ENCODE measurements around the gene TRAPPC11. TPM values are rescaled to one million over a fixed set of nuclear protein-coding genes. Genes with fewer than 3 reads are reported as not detected.

The TRAPPC11 gene
- total and polyA plus RNA-seq, 9 of the 15 experiments (the other 6 are each of a cell fraction or from before 2014, with no cell fraction given) = 11.6 to 49.0 (median 28.7) TPM

DNA sequence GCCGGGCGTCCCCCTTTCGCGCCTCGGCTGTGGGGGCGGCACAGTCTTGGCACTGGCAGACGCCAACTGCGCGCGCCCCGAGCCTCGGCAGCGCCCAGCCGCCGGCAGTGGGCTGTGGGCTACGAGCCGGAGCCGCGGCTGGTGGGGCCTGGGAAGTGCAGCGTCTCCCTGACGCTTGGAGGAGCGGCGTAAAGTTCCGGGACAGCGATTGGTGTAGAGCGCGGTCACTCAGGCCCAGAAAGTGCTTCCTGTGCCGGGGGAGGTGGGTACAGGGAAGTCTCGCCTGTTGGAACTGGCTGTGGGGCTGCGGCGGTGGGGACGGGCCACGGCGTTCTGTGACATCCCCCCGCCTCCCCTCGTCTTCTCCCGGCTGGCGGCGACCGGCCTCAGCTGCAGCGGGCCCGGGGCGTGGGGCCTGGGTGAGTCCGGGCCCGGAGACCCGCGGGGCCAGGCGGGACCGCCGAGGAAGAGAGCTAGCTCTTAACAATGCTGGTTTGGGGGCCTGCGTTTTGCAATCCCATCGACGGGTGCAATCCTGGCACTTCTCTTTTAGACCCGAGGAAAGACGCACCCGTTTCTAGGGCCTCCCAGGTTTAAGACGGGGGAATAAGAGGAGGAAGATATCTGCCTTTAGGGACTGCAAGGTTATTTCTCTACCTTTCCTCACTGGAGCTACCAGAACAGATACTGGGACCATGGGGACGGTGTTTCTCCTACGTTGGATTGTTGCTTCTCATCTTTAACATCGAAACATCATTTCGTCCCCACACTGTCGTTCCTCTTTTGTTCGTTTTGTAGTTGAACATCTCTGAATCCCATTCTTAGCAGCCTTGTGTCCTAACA lies at the start of gene TRAPPC11, which contains the start of gene RWDD4 (continued):
- TF ChIP-seq, protein P1, sequence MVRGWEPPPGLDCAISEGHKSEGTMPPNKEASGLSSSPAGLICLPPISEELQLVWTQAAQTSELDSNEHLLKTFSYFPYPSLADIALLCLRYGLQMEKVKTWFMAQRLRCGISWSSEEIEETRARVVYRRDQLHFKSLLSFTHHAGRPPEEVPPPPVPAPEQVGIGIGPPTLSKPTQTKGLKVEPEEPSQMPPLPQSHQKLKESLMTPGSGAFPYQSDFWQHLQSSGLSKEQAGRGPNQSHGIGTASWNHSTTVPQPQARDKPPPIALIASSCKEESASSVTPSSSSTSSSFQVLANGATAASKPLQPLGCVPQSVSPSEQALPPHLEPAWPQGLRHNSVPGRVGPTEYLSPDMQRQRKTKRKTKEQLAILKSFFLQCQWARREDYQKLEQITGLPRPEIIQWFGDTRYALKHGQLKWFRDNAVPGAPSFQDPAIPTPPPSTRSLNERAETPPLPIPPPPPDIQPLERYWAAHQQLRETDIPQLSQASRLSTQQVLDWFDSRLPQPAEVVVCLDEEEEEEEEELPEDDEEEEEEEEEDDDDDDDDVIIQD (CRISPR knock-in tag; IDR thresholded peaks at IDR 0.05) = no peak
- no peak for TF ChIP-seq MCM5 (IDR thresholded peaks at IDR 0.05; ENCODE audit: low read depth)
- no peak for TF ChIP-seq ZNF561 (CRISPR knock-in tag; conservative IDR thresholded peaks at IDR 0.05)
- no peak for TF ChIP-seq ZNF146 (CRISPR knock-in tag; IDR thresholded peaks at IDR 0.05; ENCODE audit: unreplicated experiment)
- TF ChIP-seq POLR3G (IDR thresholded peaks at IDR 0.05; ENCODE audit: extremely low read depth, insufficient read length, insufficient replicate concordance) = no peak
- peak; percentile 69 for TF ChIP-seq KLF16 (IDR thresholded peaks at IDR 0.05)
- TF ChIP-seq, protein P2, sequence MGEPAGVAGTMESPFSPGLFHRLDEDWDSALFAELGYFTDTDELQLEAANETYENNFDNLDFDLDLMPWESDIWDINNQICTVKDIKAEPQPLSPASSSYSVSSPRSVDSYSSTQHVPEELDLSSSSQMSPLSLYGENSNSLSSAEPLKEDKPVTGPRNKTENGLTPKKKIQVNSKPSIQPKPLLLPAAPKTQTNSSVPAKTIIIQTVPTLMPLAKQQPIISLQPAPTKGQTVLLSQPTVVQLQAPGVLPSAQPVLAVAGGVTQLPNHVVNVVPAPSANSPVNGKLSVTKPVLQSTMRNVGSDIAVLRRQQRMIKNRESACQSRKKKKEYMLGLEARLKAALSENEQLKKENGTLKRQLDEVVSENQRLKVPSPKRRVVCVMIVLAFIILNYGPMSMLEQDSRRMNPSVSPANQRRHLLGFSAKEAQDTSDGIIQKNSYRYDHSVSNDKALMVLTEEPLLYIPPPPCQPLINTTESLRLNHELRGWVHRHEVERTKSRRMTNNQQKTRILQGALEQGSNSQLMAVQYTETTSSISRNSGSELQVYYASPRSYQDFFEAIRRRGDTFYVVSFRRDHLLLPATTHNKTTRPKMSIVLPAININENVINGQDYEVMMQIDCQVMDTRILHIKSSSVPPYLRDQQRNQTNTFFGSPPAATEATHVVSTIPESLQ (CRISPR knock-in tag; IDR thresholded peaks at IDR 0.05) = no peak
- no peak for TF ChIP-seq CCAR2 (IDR thresholded peaks at IDR 0.05; ENCODE audit: low read depth, low read length)
- peak; percentile 44 for TF ChIP-seq ASH1L (IDR thresholded peaks at IDR 0.05; ENCODE audit: borderline replicate concordance, low read depth, partially characterized antibody)
- TF ChIP-seq CHD2 (IDR thresholded peaks at IDR 0.05; ENCODE audit: low read depth, low read length) = peak; percentile 72
- no peak for TF ChIP-seq ZNF77 (CRISPR knock-in tag; IDR thresholded peaks at IDR 0.05)
- no peak for TF ChIP-seq ZNF644 (tag; IDR thresholded peaks at IDR 0.05; ENCODE audit: low read depth)
- no peak for TF ChIP-seq MCM2 (IDR thresholded peaks at IDR 0.05; ENCODE audit: low read depth)
- TF ChIP-seq SP1 (CRISPR knock-in tag; IDR thresholded peaks at IDR 0.05) = peak; percentile 56; the same call in 1 of the 2 replicates
- TF ChIP-seq CBX1 (IDR thresholded peaks at IDR 0.05; ENCODE audit: low read depth) = peak; percentile 58
- TF ChIP-seq ZKSCAN8 (CRISPR knock-in tag; IDR thresholded peaks at IDR 0.05) = no peak
- TF ChIP-seq ADNP (tag; IDR thresholded peaks at IDR 0.05) = no peak
- TF ChIP-seq CHD1 (IDR thresholded peaks at IDR 0.05; ENCODE audit: low read length) = no peak
- no peak for TF ChIP-seq TAL1 (IDR thresholded peaks at IDR 0.05)
- peak; percentile 92 for TF ChIP-seq POLR2G (IDR thresholded peaks at IDR 0.05; ENCODE audit: low read depth, low read length)
- TF ChIP-seq HNRNPUL1 (IDR thresholded peaks at IDR 0.05; ENCODE audit: low read length) = no peak
- TF ChIP-seq SMARCE1 (IDR thresholded peaks at IDR 0.05) = no peak
- no peak for TF ChIP-seq TCF3 (CRISPR knock-in tag; IDR thresholded peaks at IDR 0.05)
- peak; percentile 42 for TF ChIP-seq HCFC1 (IDR thresholded peaks at IDR 0.05; ENCODE audit: low read depth, low read length)
- peak; percentile 88 for TF ChIP-seq CXXC5 (CRISPR knock-in tag; IDR thresholded peaks at IDR 0.05)
- TF ChIP-seq SNRNP70 (optimal IDR thresholded peaks at IDR 0.05; ENCODE audit: low read depth, low read length) = no peak
